SK-N-SH (cell line): ENCODE results near the gene GALNTL6. TPM values are rescaled to one million over a fixed set of nuclear protein-coding genes. Genes with fewer than 3 reads are reported as not detected.
"Not testable (repeated sequence)": the region's sequence is repeated elsewhere in the genome, so short reads cannot be mapped to it uniquely, and the experiment has no call there.

Experiments used
- CTCF ChIA-PET: fragments of 300-600, 350-600 bp; formaldehyde crosslinking; extraction: SDS; loops from one replicate; lab custom pipeline; 2021; lab: Yijun Ruan, JAX
- POLR2A ChIA-PET: fragments of 350-600 bp; sonication (Branson Sonifier 250); formaldehyde crosslinking; extraction: SDS; loops from one replicate; lab custom pipeline; 2020; ENCODE audit warnings: antibody characterized with exemption, inconsistent platforms; lab: Yijun Ruan, JAX
- DNase-seq: peaks from one replicate; pipeline ENCODE4 v3.0.0; 2012
- H2AFZ ChIP-seq: fragments of 200-600 bp; sonication (generic); 2 replicates; pipeline ENCODE4 v1.8.1; 2016; ENCODE audit warnings: antibody characterized with exemption, mild to moderate bottlenecking, low read depth
- H3F3A ChIP-seq: fragments of 200-600 bp; sonication (generic); replicated peaks from 2 replicates; pipeline ENCODE3; 2016; ENCODE audit warnings: antibody characterized with exemption, mild to moderate bottlenecking; ENCODE audit not compliant: insufficient read depth
- H3K27ac ChIP-seq, 2 experiments: fragments of 200-500 bp in 1 of 2; fragments of 200-600 bp in 1 of 2; sonication (Bioruptor generic) in 1 of 2; sonication (generic), shearing (Covaris generic) in 1 of 2; 2 replicates each; pipeline versions ENCODE4 v1.5.1 to v1.6.1; 2014 to 2016; ENCODE audit warnings: low read depth in 2 of 2, inconsistent platforms in 1 of 2, low read length in 1 of 2, mild to moderate bottlenecking in 1 of 2, mixed read lengths in 1 of 2
- H3K27me3 ChIP-seq: fragments of 200-600 bp; sonication (generic), shearing (Covaris generic); 2 replicates; pipeline ENCODE4 v1.6.1; 2016; ENCODE audit warnings: mixed run types; ENCODE audit not compliant: insufficient read depth
- H3K36me3 ChIP-seq, 2 experiments: fragments of 200-500 bp in 1 of 2; fragments of 200-600 bp in 1 of 2; sonication (Bioruptor generic) in 1 of 2; sonication (generic) in 1 of 2; replicated peaks in 1 of 2; 2 replicates each; pipeline versions ENCODE3 to v1.5.1; 2014 to 2016; ENCODE audit warnings: low read length in 1 of 2, mild to moderate bottlenecking in 1 of 2; ENCODE audit not compliant: insufficient read depth in 2 of 2, control insufficient read depth in 1 of 2
- H3K4me1 ChIP-seq, 2 experiments: fragments of 200-500 bp in 1 of 2; fragments of 200-600 bp in 1 of 2; sonication (Bioruptor generic) in 1 of 2; sonication (generic), shearing (Covaris generic) in 1 of 2; 2 replicates each; pipeline versions ENCODE4 v1.5.1 to v1.6.1; 2014 to 2016; ENCODE audit warnings: low read depth in 1 of 2, low read length in 1 of 2, mixed run types in 1 of 2; ENCODE audit not compliant: insufficient read depth in 2 of 2, control insufficient read depth in 1 of 2
- H3K4me2 ChIP-seq: fragments of 200-600 bp; sonication (generic), shearing (Covaris generic); 2 replicates; pipeline ENCODE4 v1.6.1; 2017; ENCODE audit warnings: mixed run types
- H3K4me3 ChIP-seq, 2 experiments: fragments of 200-500 bp in 1 of 2; fragments of 200-600 bp in 1 of 2; sonication (Bioruptor generic) in 1 of 2; sonication (generic), shearing (Covaris generic) in 1 of 2; 2 replicates each; pipeline versions ENCODE4 v1.5.1 to v1.8.1; 2014 to 2016; ENCODE audit warnings: low read depth in 2 of 2, inconsistent platforms in 1 of 2, low read length in 1 of 2, mild to moderate bottlenecking in 1 of 2, mixed read lengths in 1 of 2, moderate library complexity in 1 of 2
- H3K79me2 ChIP-seq: fragments of 200-600 bp; sonication (generic); 2 replicates; pipeline ENCODE4 v1.8.1; 2017; ENCODE audit warnings: mild to moderate bottlenecking; ENCODE audit not compliant: insufficient read depth
- H3K9ac ChIP-seq: fragments of 200-600 bp; sonication (generic); 2 replicates; pipeline ENCODE4 v1.6.1; 2017; ENCODE audit warnings: mixed run types
- H3K9me2 ChIP-seq: fragments of 200-600 bp; sonication (generic); 2 replicates; pipeline ENCODE4 v1.6.1; 2017; ENCODE audit warnings: mixed run types
- H3K9me3 ChIP-seq: fragments of 200-600 bp; sonication (generic); 2 replicates; pipeline ENCODE4 v1.6.1; 2017; ENCODE audit warnings: mixed run types, mild to moderate bottlenecking, moderate library complexity
- H4K20me1 ChIP-seq: fragments of 200-600 bp; sonication (generic); 2 replicates; pipeline ENCODE4 v1.6.1; 2017; ENCODE audit warnings: mild to moderate bottlenecking, mixed run types; ENCODE audit not compliant: insufficient read depth
- CHD2 ChIP-seq: fragments of 150-350 bp; IDR thresholded peaks from 2 replicates; pipeline ENCODE4 v1.6.1; 2018; ENCODE audit warnings: low read length; ENCODE audit not compliant: partially characterized antibody
- EZH2phosphoT487 ChIP-seq: fragments of 200-600 bp; sonication (generic); IDR thresholded peaks from 2 replicates; pipeline ENCODE4 v1.6.1; 2017; ENCODE audit warnings: low read depth, mixed run types, mild to moderate bottlenecking, antibody characterized with exemption, moderate library complexity, borderline replicate concordance
- FOSL2 ChIP-seq: IDR thresholded peaks from 2 replicates; pipeline ENCODE4 v1.4.0; 2012; ENCODE audit warnings: low read depth, mild to moderate bottlenecking, moderate library complexity, borderline replicate concordance
- JUND ChIP-seq: IDR thresholded peaks from 2 replicates; pipeline ENCODE4 v1.4.0; 2012
- NFIC ChIP-seq: IDR thresholded peaks from 2 replicates; pipeline ENCODE4 v1.4.0; 2012; ENCODE audit warnings: borderline replicate concordance
- NRF1 ChIP-seq: IDR thresholded peaks from 2 replicates; pipeline ENCODE4 v1.6.1; 2012; ENCODE audit warnings: low read depth, mild to moderate bottlenecking, low read length
- POLR2AphosphoS5 ChIP-seq: IDR thresholded peaks from 2 replicates; pipeline ENCODE4 v1.6.1; 2012; ENCODE audit warnings: low read depth, low read length
- RXRA ChIP-seq: IDR thresholded peaks from 2 replicates; pipeline ENCODE4 v1.4.0; 2012; ENCODE audit warnings: low read depth, mild to moderate bottlenecking, borderline replicate concordance
- SIN3A ChIP-seq: IDR thresholded peaks from 2 replicates; pipeline ENCODE4 v1.6.1; 2012; ENCODE audit warnings: low read depth, mild to moderate bottlenecking, low read length, moderate library complexity, borderline replicate concordance
- SMC3 ChIP-seq: IDR thresholded peaks from 2 replicates; pipeline ENCODE4 v1.6.1; 2012; ENCODE audit warnings: low read depth, low read length, improper control_type of control experiment
- WGBS: methylation state at CpG from one replicate; pipeline ENCODE4 v1.1.6; 2017; ENCODE audit warnings: low lambda C conversion rate; 5-methylcytosine and 5-hydroxymethylcytosine counted together
- polyA plus RNA-seq, 3 experiments: library from polyadenylated mRNA; depleted of rRNA; stranded (reverse); fragments of >200 nt; gene quantifications; 2 replicates each; pipeline ENCODE4 v1.2.3, GENCODE V29; 2012
- TF ChIP-seq, protein P1 (sequence below): IDR thresholded peaks from 2 replicates; pipeline ENCODE4 v1.4.0; 2012; ENCODE audit warnings: low read depth, borderline replicate concordance
- TF ChIP-seq, protein P2 (sequence below): fragments of 150-350 bp; IDR thresholded peaks from 2 replicates; pipeline ENCODE4 v1.6.1; 2017; ENCODE audit warnings: antibody characterized with exemption, low read length, low read depth, borderline replicate concordance
- TF ChIP-seq, protein P3 (sequence below): fragments of 200-600 bp; sonication (generic); IDR thresholded peaks from 2 replicates; pipeline ENCODE4 v1.6.1; 2017; ENCODE audit warnings: antibody characterized with exemption, mild to moderate bottlenecking, moderate library complexity
- TF ChIP-seq, protein P4 (sequence below): fragments of 150-350 bp; IDR thresholded peaks from 2 replicates; pipeline ENCODE4 v1.6.1; 2016; ENCODE audit warnings: mild to moderate bottlenecking, low read depth, low read length

The GALNTL6 gene
- polyA plus RNA-seq, 1 of the 3 experiments (the other 2 are of a cell fraction) = 0.07 TPM

DNA sequence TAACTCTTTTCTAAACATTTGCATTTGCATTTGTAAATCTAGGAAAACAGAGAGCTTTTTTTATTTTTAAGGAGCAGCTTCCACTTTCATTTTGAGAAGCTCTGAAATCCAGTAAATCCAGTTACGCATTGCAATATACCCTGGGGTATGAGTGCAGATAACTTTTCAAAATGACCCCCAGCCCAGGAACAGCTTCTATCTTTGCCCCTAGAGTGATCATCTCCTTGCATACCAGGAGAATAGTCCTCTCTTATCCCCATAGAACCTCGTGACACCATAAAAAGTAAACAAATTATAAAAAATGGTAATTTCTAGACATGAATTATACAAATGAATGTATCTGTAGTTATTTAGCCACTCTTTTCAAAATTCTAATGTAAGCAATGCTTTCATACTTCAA lies 1063.2 kb downstream of the GALNTL6 start:
- Histone ChIP-seq H3K9me2 (no peaks in the 10 kb centered on the region), H3K27ac (no peak overlapping the region), H3K36me3 (no peaks in the 10 kb centered on the region), H2AFZ (no peak overlapping the region), H3K79me2 (no peaks in the 10 kb centered on the region), H3K27me3 (no peaks in the 10 kb centered on the region), H3K4me3 (no peak overlapping the region), H3K9me3 (no peaks in the 10 kb centered on the region), H3K4me2 (no peak overlapping the region), H3K4me1 (no peaks in the 10 kb centered on the region), H3F3A (no peaks in the 10 kb centered on the region), H3K9ac (no peak overlapping the region), H4K20me1 (no peaks in the 10 kb centered on the region)
- TF ChIP-seq CHD2 (no peak), EZH2phosphoT487 (no peak), NFIC (no peak)
- TF ChIP-seq, protein P1, sequence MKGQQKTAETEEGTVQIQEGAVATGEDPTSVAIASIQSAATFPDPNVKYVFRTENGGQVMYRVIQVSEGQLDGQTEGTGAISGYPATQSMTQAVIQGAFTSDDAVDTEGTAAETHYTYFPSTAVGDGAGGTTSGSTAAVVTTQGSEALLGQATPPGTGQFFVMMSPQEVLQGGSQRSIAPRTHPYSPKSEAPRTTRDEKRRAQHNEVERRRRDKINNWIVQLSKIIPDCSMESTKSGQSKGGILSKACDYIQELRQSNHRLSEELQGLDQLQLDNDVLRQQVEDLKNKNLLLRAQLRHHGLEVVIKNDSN = no peak
- CTCF ChIA-PET = interaction anchor here (0.7 kb wide), 1 partner anchor 16 kb away, joined by 3 read pairs; no protein-coding TSS in a partner anchor
- no peak for DNase-seq
- POLR2A ChIA-PET = no interaction called here
- 23% methylated on average over 2 of the region's 2 CpGs for WGBS

DNA sequence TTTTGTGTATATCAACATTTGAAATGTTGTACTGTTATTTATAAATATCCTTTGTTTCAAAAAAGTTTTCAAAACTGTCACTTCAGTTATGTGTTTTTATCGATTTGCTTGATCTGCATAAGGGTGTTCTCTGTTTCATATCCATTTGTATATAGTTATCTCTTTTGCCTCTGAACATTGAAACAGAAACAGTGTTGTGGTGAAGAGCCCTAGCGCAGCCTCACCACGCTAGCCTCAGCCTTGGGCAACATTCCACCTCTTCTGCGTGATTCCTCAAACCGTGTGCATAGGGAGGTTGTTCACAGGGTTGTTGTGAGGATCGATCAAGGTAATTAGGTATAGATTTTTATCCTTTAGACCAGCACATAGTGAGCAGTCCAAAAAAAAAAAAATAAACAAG lies 1068.4 kb downstream of the GALNTL6 start:
- no peaks in the 10 kb centered on the region for H4K20me1 ChIP-seq
- no peak overlapping the region for H3K27ac ChIP-seq
- no peak for DNase-seq
- no peaks in the 10 kb centered on the region for H3K79me2 ChIP-seq
- ChIA-PET CTCF (no interaction called here), POLR2A (no interaction called here)
- H3K4me2 ChIP-seq = no peak overlapping the region
- no peaks in the 10 kb centered on the region for H3K27me3 ChIP-seq
- no peaks in the 10 kb centered on the region for H3F3A ChIP-seq
- no peaks in the 10 kb centered on the region for H3K9me3 ChIP-seq
- TF ChIP-seq, protein P1 = no peak
- TF ChIP-seq RXRA (no peak), POLR2AphosphoS5 (no peak), SIN3A (no peak), NRF1 (no peak), SMC3 (no peak), JUND (no peak), FOSL2 (no peak)
- TF ChIP-seq, protein P2, sequence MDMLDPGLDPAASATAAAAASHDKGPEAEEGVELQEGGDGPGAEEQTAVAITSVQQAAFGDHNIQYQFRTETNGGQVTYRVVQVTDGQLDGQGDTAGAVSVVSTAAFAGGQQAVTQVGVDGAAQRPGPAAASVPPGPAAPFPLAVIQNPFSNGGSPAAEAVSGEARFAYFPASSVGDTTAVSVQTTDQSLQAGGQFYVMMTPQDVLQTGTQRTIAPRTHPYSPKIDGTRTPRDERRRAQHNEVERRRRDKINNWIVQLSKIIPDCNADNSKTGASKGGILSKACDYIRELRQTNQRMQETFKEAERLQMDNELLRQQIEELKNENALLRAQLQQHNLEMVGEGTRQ = no peak
- TF ChIP-seq, protein P3, sequence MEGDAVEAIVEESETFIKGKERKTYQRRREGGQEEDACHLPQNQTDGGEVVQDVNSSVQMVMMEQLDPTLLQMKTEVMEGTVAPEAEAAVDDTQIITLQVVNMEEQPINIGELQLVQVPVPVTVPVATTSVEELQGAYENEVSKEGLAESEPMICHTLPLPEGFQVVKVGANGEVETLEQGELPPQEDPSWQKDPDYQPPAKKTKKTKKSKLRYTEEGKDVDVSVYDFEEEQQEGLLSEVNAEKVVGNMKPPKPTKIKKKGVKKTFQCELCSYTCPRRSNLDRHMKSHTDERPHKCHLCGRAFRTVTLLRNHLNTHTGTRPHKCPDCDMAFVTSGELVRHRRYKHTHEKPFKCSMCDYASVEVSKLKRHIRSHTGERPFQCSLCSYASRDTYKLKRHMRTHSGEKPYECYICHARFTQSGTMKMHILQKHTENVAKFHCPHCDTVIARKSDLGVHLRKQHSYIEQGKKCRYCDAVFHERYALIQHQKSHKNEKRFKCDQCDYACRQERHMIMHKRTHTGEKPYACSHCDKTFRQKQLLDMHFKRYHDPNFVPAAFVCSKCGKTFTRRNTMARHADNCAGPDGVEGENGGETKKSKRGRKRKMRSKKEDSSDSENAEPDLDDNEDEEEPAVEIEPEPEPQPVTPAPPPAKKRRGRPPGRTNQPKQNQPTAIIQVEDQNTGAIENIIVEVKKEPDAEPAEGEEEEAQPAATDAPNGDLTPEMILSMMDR = no peak
- TF ChIP-seq, protein P4, sequence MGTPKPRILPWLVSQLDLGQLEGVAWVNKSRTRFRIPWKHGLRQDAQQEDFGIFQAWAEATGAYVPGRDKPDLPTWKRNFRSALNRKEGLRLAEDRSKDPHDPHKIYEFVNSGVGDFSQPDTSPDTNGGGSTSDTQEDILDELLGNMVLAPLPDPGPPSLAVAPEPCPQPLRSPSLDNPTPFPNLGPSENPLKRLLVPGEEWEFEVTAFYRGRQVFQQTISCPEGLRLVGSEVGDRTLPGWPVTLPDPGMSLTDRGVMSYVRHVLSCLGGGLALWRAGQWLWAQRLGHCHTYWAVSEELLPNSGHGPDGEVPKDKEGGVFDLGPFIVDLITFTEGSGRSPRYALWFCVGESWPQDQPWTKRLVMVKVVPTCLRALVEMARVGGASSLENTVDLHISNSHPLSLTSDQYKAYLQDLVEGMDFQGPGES = no peak
- no peaks in the 10 kb centered on the region for H3K36me3 ChIP-seq
- no peaks in the 10 kb centered on the region for H3K4me1 ChIP-seq
- no peaks in the 10 kb centered on the region for H3K9me2 ChIP-seq
- no peak overlapping the region for H2AFZ ChIP-seq
- no peak overlapping the region for H3K9ac ChIP-seq
- H3K4me3 ChIP-seq = no peak overlapping the region
- WGBS = 62% methylated on average over 6 of the region's 6 CpGs

DNA sequence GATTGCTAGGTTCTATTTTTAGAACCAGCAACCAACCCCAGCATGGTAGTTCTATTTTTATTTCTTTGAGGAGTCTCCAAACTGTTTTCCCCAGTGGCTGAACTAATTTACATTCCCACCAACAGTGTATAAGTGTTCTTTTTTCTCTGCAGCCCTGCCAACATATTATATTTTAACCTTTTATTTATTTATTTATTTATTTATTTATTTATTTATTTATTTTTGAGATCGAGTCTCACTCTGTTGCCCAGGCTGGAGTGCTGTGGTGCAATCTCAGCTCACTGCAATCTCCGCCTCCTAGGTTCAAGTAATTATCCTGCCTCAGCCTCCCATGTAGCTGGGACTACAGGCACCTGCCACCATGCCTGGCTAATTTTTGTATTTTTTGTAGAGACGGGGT lies 1074.2 kb downstream of the GALNTL6 start:
- H3K36me3 ChIP-seq, H3K9me3 ChIP-seq, H3K4me2 ChIP-seq, CTCF ChIA-PET, H3K27me3 ChIP-seq, H3K79me2 ChIP-seq, H3K9ac ChIP-seq, DNase-seq, H3K9me2 ChIP-seq, H3F3A ChIP-seq, POLR2A ChIA-PET, H3K4me1 ChIP-seq, H3K4me3 ChIP-seq, H3K27ac ChIP-seq, H2AFZ ChIP-seq, H4K20me1 ChIP-seq: not testable (repeated sequence)
- WGBS = 53% methylated on average over 3 of the region's 3 CpGs
